ENCODE measurements around the gene ARFIP1.

DNA sequence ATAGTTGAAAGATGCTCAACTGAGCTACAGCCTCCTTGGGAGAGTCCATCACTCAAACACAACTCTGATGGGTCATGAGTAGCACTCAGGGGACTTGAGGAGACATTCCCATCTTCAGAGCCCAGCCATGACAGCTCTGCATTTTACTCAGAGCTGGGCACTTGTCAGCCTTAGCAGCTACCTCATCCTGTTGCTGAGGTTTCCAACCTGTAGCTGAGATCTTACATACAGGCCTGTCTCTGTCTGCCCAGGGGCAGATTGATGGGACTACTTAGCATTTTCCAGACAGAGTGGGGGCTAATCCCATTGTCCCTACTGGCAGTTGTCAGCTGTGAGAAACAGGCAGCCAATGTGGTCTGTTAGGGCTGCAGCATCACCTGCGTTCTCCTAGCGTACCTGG is 159.9 kb downstream of the ARFIP1 start:
- TF ChIP-seq POLR2A (conservative IDR thresholded peaks at IDR 0.05) (no peak), RAD51 (IDR thresholded peaks at IDR 0.05; ENCODE audit: borderline replicate concordance, low read depth) (no peak), TEAD2 (tag; IDR thresholded peaks at IDR 0.05) (no peak), ATF7 (IDR thresholded peaks at IDR 0.05) (no peak), DIDO1 (tag; IDR thresholded peaks at IDR 0.05; ENCODE audit: low read depth) (no peak), HCFC1 (IDR thresholded peaks at IDR 0.05; ENCODE audit: low read depth, low read length) (no peak), SMAD3 (CRISPR knock-in tag; conservative IDR thresholded peaks at IDR 0.05) (no peak), ZNF146 (CRISPR knock-in tag; IDR thresholded peaks at IDR 0.05; ENCODE audit: unreplicated experiment) (no peak), SMARCB1 (IDR thresholded peaks at IDR 0.05; ENCODE audit: insufficient read length, low read depth) (no peak), BRCA1 (IDR thresholded peaks at IDR 0.05) (no peak), BRCA1 (CRISPR knock-in tag; IDR thresholded peaks at IDR 0.05) (no peak)
